Psoas muscle (tissue), 8 donors: Measurements from ENCODE around the gene SLC39A11. TPM values are rescaled to one million over a fixed set of nuclear protein-coding genes. Genes with fewer than 3 reads are reported as not detected.
"Not testable (repeated sequence)": the region's sequence is repeated elsewhere in the genome, so short reads cannot be mapped to it uniquely, and the experiment has no call there.

ENCODE experiments used
- ATAC-seq, 4 donors: fragments of 200-7000 bp; cut with Tn5 transposase; one replicate each; pipeline ENCODE4 v1.9.1; 2020; ENCODE audit warnings: moderate library complexity in 3 of 4, mild to moderate bottlenecking in 2 of 4
- DNase-seq, 2 donors: peaks; one replicate each; pipeline ENCODE4 v3.0.0-alpha.2; 2020
- H3K27ac ChIP-seq: fragments of 200-600 bp; one replicate; pipeline ENCODE4 v1.8.0; 2022
- H3K27me3 ChIP-seq, 3 donors: fragments of 200-600 bp in 1 of 3; one replicate each; pipeline versions ENCODE4 v1.6.1 to v1.8.0; 2013 to 2022; ENCODE audit warnings: low read length in 2 of 3, mild to moderate bottlenecking in 2 of 3, moderate library complexity in 1 of 3; ENCODE audit not compliant: insufficient read depth in 3 of 3
- H3K36me3 ChIP-seq, 2 donors: fragments of 200-600 bp in 1 of 2; one replicate each; pipeline versions ENCODE4 v1.6.1 to v1.8.0; 2013 to 2022; ENCODE audit warnings: low read depth in 1 of 2, mild to moderate bottlenecking in 1 of 2, moderate library complexity in 1 of 2; ENCODE audit not compliant: insufficient read depth in 1 of 2
- H3K4me1 ChIP-seq: fragments of 200-600 bp; one replicate; pipeline ENCODE4 v1.8.0; 2022
- H3K4me3 ChIP-seq: fragments of 200-600 bp; one replicate; pipeline ENCODE4 v1.8.0; 2022; ENCODE audit warnings: mild to moderate bottlenecking
- H3K9me3 ChIP-seq: fragments of 200-600 bp; one replicate; pipeline ENCODE4 v1.8.0; 2022
- WGBS, 3 donors: extraction: QIAGEN DNeasy Blood & Tissue Kit; methylation state at CpG; one replicate each; pipeline versions ENCODE4 v1.1.6 to v1.1.7; 2013; 5-methylcytosine and 5-hydroxymethylcytosine counted together
- intact Hi-C, 2 donors: fragments of 100-400 bp; cut with DNase I; formaldehyde crosslinking; loops; one replicate each; pipeline versions ENCODE4 v1.11.0 to v1.14.2; 2022
- polyA plus RNA-seq, 3 donors: library from polyadenylated mRNA; stranded (reverse); fragments of 200-250 nt; gene quantifications; one replicate each; pipeline ENCODE4 v1.2.3, GENCODE V29; 2013
- total RNA-seq, 4 donors: library from RNA; stranded (reverse); fragmentation: NEBNext Ultra II Directional in 2 of 4; extraction: Animal tissue kit (Norgen Biotek cat#: 25700) in 2 of 4; gene quantifications; one replicate each; pipeline versions ENCODE4 v1.2.1 to v1.2.4, GENCODE V29; 2021 to 2023
- TF ChIP-seq, protein P1 (sequence below): fragments of 200-600 bp; IDR thresholded peaks from one replicate; pipeline ENCODE4 v1.8.0; 2022; ENCODE audit warnings: antibody characterized with exemption
- donor health status: healthy with polysubstance abuse.
- donor health status: DM: no; HTN: no; CAD: no; lungs with moderate emphysema.
- donor health status: Bipolar disorder and iron deficiency.
- donor health status: healthy.
- donor health status: DM: yes; HTN: yes; CAD: no.
- donor health status: DM: no; HTN: no; CAD: no.
- donor health status: DM: no; HTN: no; CAD: no.
- donor health status: DM: yes; HTN: yes; CAD: no.

The SLC39A11 gene
- total and polyA plus RNA-seq, 7 donors: 1.6 to 9.7 (median 7.9) TPM

DNA sequence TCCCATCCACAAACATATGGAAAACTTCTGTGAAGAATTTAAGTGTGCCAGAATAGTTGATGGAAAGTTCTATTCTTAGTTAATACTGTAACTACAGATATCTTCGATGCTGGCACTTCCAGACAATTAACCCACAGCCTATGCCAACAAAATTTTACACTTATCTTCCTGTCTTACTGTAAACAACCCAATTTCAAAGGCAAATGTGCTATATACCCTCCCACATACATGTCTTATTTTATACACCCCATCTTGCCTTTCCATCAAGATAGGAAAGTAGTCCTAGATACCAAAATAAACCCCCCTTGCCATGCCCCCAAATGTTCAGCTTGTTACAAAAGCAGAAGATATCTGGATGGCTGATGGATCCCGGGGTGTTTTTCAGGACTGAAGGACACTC, 306.3 kb downstream of the SLC39A11 start:
- ATAC-seq (no peak), DNase-seq (no peak)
- whole genome bisulfite sequencing, 3 donors: 58 to 67% (median 64%) methylated on average over 2 of the region's 2 CpGs
- intact Hi-C loops: no loop called here
- Histone ChIP-seq H3K4me1 (no peaks in the 10 kb centered on the region), H3K9me3 (no peaks in the 10 kb centered on the region), H3K27me3 (no peaks in the 10 kb centered on the region), H3K4me3 (no peak overlapping the region), H3K27ac (no peak overlapping the region), H3K36me3 (no peaks in the 10 kb centered on the region)
- TF ChIP-seq, protein P1, sequence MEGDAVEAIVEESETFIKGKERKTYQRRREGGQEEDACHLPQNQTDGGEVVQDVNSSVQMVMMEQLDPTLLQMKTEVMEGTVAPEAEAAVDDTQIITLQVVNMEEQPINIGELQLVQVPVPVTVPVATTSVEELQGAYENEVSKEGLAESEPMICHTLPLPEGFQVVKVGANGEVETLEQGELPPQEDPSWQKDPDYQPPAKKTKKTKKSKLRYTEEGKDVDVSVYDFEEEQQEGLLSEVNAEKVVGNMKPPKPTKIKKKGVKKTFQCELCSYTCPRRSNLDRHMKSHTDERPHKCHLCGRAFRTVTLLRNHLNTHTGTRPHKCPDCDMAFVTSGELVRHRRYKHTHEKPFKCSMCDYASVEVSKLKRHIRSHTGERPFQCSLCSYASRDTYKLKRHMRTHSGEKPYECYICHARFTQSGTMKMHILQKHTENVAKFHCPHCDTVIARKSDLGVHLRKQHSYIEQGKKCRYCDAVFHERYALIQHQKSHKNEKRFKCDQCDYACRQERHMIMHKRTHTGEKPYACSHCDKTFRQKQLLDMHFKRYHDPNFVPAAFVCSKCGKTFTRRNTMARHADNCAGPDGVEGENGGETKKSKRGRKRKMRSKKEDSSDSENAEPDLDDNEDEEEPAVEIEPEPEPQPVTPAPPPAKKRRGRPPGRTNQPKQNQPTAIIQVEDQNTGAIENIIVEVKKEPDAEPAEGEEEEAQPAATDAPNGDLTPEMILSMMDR: no peak

DNA sequence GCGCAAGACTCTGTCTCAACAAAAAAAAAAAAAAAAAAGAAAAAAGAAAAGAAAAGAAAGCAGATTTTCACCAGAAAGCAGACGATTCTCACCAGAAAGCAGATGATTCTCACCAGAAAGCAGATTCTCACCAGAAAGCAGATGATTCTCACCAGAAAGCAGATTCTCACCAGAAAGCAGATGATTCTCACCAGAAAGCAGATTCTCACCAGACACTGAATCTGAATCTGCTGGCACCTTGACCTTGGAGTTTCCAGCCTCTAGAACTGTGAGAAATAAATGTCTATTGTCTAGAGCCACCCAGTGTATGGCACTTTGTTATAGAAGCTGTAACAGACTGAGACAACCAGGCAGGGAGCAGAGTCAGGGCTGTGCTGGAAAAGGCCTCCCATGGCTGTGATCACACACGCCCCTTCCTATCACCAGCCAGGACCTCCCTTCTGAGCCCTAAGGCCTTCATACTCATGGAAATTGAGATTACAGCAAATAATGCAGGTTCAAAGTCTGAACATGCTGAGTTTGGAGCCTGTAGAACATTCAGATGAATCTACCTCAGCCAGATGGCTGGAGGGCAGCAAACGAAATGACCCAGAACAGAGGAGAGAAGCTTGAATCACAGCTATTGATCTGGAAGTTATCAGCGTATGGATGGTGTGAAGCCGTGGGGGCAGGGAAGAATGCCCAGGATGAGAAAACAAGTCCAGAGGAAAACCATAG, 309.3 kb downstream of the SLC39A11 start:
- intact Hi-C loops: no loop called here
- 76 to 95% (median 86%) methylated on average over 6 of the region's 6 CpGs for WGBS, 3 donors
- H3K36me3 ChIP-seq: no peaks in the 10 kb centered on the region
- TF ChIP-seq, protein P1: no peak
- no peak for ATAC-seq
- H3K4me3 ChIP-seq: no peak overlapping the region
- H3K4me1 ChIP-seq: no peaks in the 10 kb centered on the region
- no peak for DNase-seq
- H3K27me3 ChIP-seq: no peaks in the 10 kb centered on the region
- no peak overlapping the region for H3K27ac ChIP-seq
- H3K9me3 ChIP-seq: no peaks in the 10 kb centered on the region

DNA sequence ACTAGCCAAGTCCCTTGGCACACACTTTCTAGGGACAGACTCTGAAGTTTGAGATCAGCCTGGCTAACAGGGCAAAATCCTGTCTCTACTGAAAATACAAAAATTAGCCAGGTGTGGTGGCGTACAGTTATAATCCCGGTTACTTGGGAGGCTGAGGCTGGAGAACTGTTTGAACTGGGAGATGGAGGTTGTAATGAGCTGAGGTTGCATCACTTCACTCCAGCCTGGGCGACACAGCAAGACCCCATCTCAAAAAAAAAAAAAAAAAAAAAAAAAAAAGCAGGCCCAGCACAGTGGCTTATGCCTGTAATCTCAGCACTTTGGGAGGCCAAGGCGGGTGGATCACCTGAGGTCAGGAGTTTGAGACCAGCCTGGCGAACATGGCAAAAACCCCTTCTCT, 310.1 kb downstream of the SLC39A11 start:
- H3K27me3 ChIP-seq, H3K27ac ChIP-seq, DNase-seq, intact Hi-C loops, H3K9me3 ChIP-seq, H3K4me3 ChIP-seq, ATAC-seq, H3K4me1 ChIP-seq, H3K36me3 ChIP-seq: not testable (repeated sequence)
- WGBS, 3 donors: 94 to 97% (median 97%) methylated on average over 5 of the region's 5 CpGs

DNA sequence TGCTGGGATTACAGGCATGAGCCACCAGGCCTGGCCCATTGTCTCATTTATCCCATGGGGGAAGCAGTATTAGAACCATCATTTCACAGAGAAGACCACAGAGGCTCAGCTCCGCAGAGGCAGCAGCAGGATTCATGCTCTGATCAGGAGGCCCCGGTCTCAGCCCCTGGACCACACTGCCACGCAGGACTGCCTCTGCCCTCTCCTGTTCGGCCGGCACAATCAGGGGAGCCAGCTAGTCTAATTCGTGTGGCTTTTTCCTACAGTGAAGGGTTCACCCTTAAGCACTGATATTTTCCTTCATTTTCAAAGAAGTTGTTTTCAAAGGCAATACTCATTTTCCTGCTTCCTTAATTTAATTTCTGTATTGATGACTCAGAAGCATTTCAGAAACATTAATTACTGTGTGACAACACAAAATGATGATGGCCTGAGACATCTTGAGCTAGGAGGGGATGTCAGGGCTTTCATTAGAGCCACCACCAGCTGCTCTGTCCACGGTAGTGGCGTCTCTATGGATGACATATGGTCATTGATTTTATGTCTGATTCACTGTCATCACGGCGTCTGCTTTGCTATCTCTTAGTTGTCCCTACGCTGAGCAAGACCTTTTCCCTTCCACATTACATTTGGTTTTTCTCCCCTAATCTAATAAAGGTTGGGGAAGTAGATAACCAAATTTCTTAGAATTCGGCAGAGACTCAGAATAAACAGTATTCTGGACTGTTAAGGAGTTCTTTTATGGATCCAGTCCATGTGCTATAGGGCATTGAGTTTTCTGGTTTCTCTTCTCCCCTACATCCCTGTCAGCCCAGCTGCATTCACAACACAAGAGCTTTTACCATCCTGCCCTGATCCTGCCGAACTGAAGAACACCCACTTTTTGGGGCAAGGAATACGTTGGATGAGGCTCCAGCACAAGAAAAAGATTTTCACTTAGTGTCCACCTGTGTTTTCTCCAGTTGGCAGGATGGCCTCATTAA, 314.0 kb downstream of the SLC39A11 start:
- Histone ChIP-seq H3K4me1 (no peaks in the 10 kb centered on the region), H3K9me3 (no peaks in the 10 kb centered on the region), H3K27me3 (no peaks in the 10 kb centered on the region), H3K4me3 (no peak overlapping the region), H3K27ac (no peak overlapping the region), H3K36me3 (no peaks in the 10 kb centered on the region)
- intact Hi-C loops: no loop called here
- ATAC-seq (no peak), DNase-seq (no peak)
- WGBS, 3 donors: 85 to 89% (median 86%) methylated on average over 14 of the region's 14 CpGs
- TF ChIP-seq, protein P1: no peak

DNA sequence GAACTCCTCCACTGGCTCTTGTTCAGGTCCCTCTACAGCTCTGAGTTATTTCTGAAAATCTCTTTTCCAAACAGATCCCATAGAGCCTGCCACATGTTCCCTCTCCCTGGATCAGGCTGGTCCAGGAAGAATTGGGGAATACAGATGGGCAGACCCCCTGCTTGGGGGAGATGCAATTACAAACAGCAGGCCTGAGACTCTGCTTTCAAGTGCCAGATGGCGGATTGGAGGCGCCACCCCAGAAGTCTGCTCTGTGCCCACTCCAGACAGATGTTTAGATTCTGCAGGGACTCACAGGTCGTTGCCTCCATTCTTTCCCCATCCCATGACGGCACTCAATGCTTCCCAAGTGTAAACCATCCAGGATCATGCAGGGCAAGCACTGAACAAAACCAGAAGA, 316.6 kb downstream of the SLC39A11 start:
- no peak for ATAC-seq
- H3K27ac ChIP-seq: no peak overlapping the region
- no peak for DNase-seq
- H3K27me3 ChIP-seq: no peaks in the 10 kb centered on the region
- no peaks in the 10 kb centered on the region for H3K4me1 ChIP-seq
- no peaks in the 10 kb centered on the region for H3K9me3 ChIP-seq
- intact Hi-C loops: no loop called here
- TF ChIP-seq, protein P1: no peak
- H3K36me3 ChIP-seq: no peaks in the 10 kb centered on the region
- no peak overlapping the region for H3K4me3 ChIP-seq
- 60 to 64% (median 64%) methylated on average over 4 of the region's 4 CpGs for WGBS, 3 donors
